ENCODE data around the gene AQP1.

GRCh38 chr7:30877993-30878392 is 33.7 kb upstream of the AQP1 start:
- no peak for TF ChIP-seq EP300 (IDR thresholded peaks at IDR 0.05; ENCODE audit: borderline replicate concordance)
- no peak for TF ChIP-seq CEBPB (IDR thresholded peaks at IDR 0.05)
- no peak for TF ChIP-seq REST (IDR thresholded peaks at IDR 0.05; ENCODE audit: low read depth)
- no peak for TF ChIP-seq YY1 (IDR thresholded peaks at IDR 0.05; ENCODE audit: low read depth)
- TF ChIP-seq TEAD4 (IDR thresholded peaks at IDR 0.05): no peak
